H1 (cell line): ENCODE measurements around the gene F2RL2. TPM values are rescaled to one million over a fixed set of nuclear protein-coding genes. Genes with fewer than 3 reads are reported as not detected.

Experiments
- CTCF ChIA-PET: fragments of 300-600 bp; sonication (Branson Sonifier 250); formaldehyde crosslinking; loops from one replicate; lab custom pipeline; 2021; ENCODE audit not compliant: partially characterized antibody; lab: Charles Lee
- POLR2A ChIA-PET: fragments of 300-600 bp; sonication (Branson Sonifier 250); formaldehyde crosslinking; loops from one replicate; lab custom pipeline; 2021; ENCODE audit warnings: inconsistent platforms; ENCODE audit not compliant: partially characterized antibody; lab: Charles Lee
- DNase-seq, 2 experiments: peaks; one replicate each; pipeline versions ENCODE4 v3.0.0 to v3.0.0-alpha.2; 2010 to 2022; ENCODE audit warnings: low spot score in 2 of 2, low read depth in 1 of 2, mixed read lengths in 1 of 2
- FAIRE-seq: peaks from 2 replicates; lab custom pipeline; 2011; peaks lifted over from hg19 to GRCh38; lab: Jason Lieb, UNC
- H2AFZ ChIP-seq: 2 replicates; pipeline ENCODE4 v1.8.1; 2012; ENCODE audit warnings: low read length, inconsistent platforms
- H2AK5ac ChIP-seq: 2 replicates; pipeline ENCODE4 v1.6.1; 2013; ENCODE audit warnings: low read depth, low read length
- H2BK120ac ChIP-seq: replicated peaks from 2 replicates; pipeline ENCODE3; 2013; ENCODE audit warnings: low read depth, low read length, inconsistent platforms
- H2BK12ac ChIP-seq: 2 replicates; pipeline ENCODE4 v1.6.1; 2013; ENCODE audit warnings: low read depth, low read length
- H2BK15ac ChIP-seq: 2 replicates; pipeline ENCODE4 v1.6.1; 2013; ENCODE audit warnings: low read length
- H2BK20ac ChIP-seq: 2 replicates; pipeline ENCODE4 v1.6.1; 2013; ENCODE audit warnings: low read length
- H2BK5ac ChIP-seq: 2 replicates; pipeline ENCODE4 v1.6.1; 2013; ENCODE audit warnings: low read depth, low read length
- H3K14ac ChIP-seq: 2 replicates; pipeline ENCODE4 v1.6.1; 2013; ENCODE audit warnings: inconsistent platforms; ENCODE audit not compliant: insufficient read length
- H3K18ac ChIP-seq: 2 replicates; pipeline ENCODE4 v1.6.1; 2013; ENCODE audit warnings: low read length; ENCODE audit errors: extremely low read depth
- H3K23ac ChIP-seq: 2 replicates; pipeline ENCODE4 v1.6.1; 2013; ENCODE audit warnings: inconsistent platforms; ENCODE audit not compliant: insufficient read length
- H3K23me2 ChIP-seq: 2 replicates; pipeline ENCODE4 v1.6.1; 2013; ENCODE audit warnings: low read depth, low read length
- H3K27ac ChIP-seq: 2 replicates; pipeline ENCODE4 v1.6.1; 2011; ENCODE audit warnings: low read depth, low read length, inconsistent platforms
- H3K27me3 ChIP-seq, 4 experiments: replicated peaks in 1 of 4; 1 replicate in 1 of 4; 2 replicates in 3 of 4; pipeline versions ENCODE4 v1.6.1 to v1.8.1; 2011 to 2013; ENCODE audit warnings: low read length in 3 of 4, mild to moderate bottlenecking in 3 of 4, inconsistent platforms in 2 of 4, mixed read lengths in 2 of 4, moderate library complexity in 1 of 4; ENCODE audit not compliant: control insufficient read depth in 3 of 4, insufficient read depth in 3 of 4; ENCODE audit errors: extremely low read depth in 1 of 4
- H3K36me3 ChIP-seq, 4 experiments: 2 replicates each; pipeline versions ENCODE4 v1.6.1 to v1.8.1; 2011 to 2013; ENCODE audit warnings: mild to moderate bottlenecking in 4 of 4, low read length in 3 of 4, moderate library complexity in 2 of 4, control low read depth in 1 of 4, inconsistent platforms in 1 of 4; ENCODE audit not compliant: insufficient read depth in 4 of 4, control insufficient read depth in 2 of 4
- H3K4ac ChIP-seq: replicated peaks from 2 replicates; pipeline ENCODE3; 2013; ENCODE audit warnings: low read length, low read depth, mixed read lengths, inconsistent platforms; ENCODE audit not compliant: insufficient read length
- H3K4me1 ChIP-seq, 4 experiments: replicated peaks in 1 of 4; 1 replicate in 1 of 4; 2 replicates in 3 of 4; pipeline versions ENCODE4 v1.6.1 to v1.8.1; 2011 to 2013; ENCODE audit warnings: low read length in 3 of 4, inconsistent platforms in 2 of 4, mixed read lengths in 1 of 4; ENCODE audit not compliant: insufficient read depth in 4 of 4, control insufficient read depth in 3 of 4
- H3K4me2 ChIP-seq, 2 experiments: 2 replicates each; pipeline versions ENCODE4 v1.6.1 to v1.8.1; 2011 to 2013; ENCODE audit warnings: low read depth in 2 of 2, low read length in 2 of 2, control low read depth in 1 of 2, inconsistent platforms in 1 of 2, mild to moderate bottlenecking in 1 of 2; ENCODE audit not compliant: insufficient read depth in 1 of 2
- H3K4me3 ChIP-seq, 4 experiments: fragments of 200-600, 300-600 bp in 1 of 4; sonication (generic), shearing (Covaris generic), sonication (Bioruptor Twin) in 1 of 4; 2 replicates each; pipeline versions ENCODE4 v1.5.1 to v1.8.1; 2011 to 2016; ENCODE audit warnings: low read length in 4 of 4, low read depth in 3 of 4, control low read depth in 2 of 4, inconsistent platforms in 2 of 4, mild to moderate bottlenecking in 2 of 4, mixed read lengths in 1 of 4, moderate library complexity in 1 of 4; ENCODE audit not compliant: insufficient read depth in 2 of 4; ENCODE audit errors: extremely low read depth in 1 of 4
- H3K56ac ChIP-seq: replicated peaks from 2 replicates; pipeline ENCODE3; 2013; ENCODE audit warnings: low read depth, mild to moderate bottlenecking, mixed read lengths, low read length, inconsistent platforms; ENCODE audit not compliant: insufficient read length
- H3K79me1 ChIP-seq: 2 replicates; pipeline ENCODE4 v1.6.1; 2013; ENCODE audit warnings: low read depth, low read length, control low read depth
- H3K79me2 ChIP-seq, 2 experiments: 2 replicates each; pipeline versions ENCODE4 v1.6.1 to v1.8.1; 2012 to 2013; ENCODE audit warnings: low read length in 2 of 2, mild to moderate bottlenecking in 2 of 2, inconsistent platforms in 1 of 2; ENCODE audit not compliant: insufficient read depth in 2 of 2, control insufficient read depth in 1 of 2
- H3K9ac ChIP-seq, 4 experiments: replicated peaks in 1 of 4; 1 replicate in 1 of 4; 2 replicates in 3 of 4; pipeline versions ENCODE4 v1.6.1 to v1.8.1; 2011 to 2013; ENCODE audit warnings: low read depth in 3 of 4, low read length in 3 of 4, control low read depth in 2 of 4, mild to moderate bottlenecking in 2 of 4, moderate library complexity in 2 of 4, inconsistent platforms in 1 of 4; ENCODE audit errors: extremely low read depth in 1 of 4
- H3K9me3 ChIP-seq, 2 experiments: 2 replicates each; pipeline versions ENCODE4 v1.6.1 to v1.8.1; 2012 to 2013; ENCODE audit warnings: mild to moderate bottlenecking in 2 of 2, moderate library complexity in 2 of 2, control low read depth in 1 of 2, inconsistent platforms in 1 of 2, low read depth in 1 of 2, low read length in 1 of 2, mixed read lengths in 1 of 2; ENCODE audit not compliant: insufficient read depth in 2 of 2
- H4K20me1 ChIP-seq, 2 experiments: replicated peaks in 1 of 2; 2 replicates each; pipeline versions ENCODE3 to v1.8.1; 2011 to 2013; ENCODE audit warnings: inconsistent platforms in 2 of 2, low read length in 2 of 2, mild to moderate bottlenecking in 1 of 2; ENCODE audit not compliant: insufficient read depth in 2 of 2, control insufficient read depth in 1 of 2
- H4K5ac ChIP-seq: 2 replicates; pipeline ENCODE4 v1.6.1; 2013; ENCODE audit warnings: low read length, low read depth, mixed read lengths, inconsistent platforms; ENCODE audit not compliant: insufficient read length
- H4K8ac ChIP-seq: 2 replicates; pipeline ENCODE4 v1.8.0; 2013; ENCODE audit warnings: mild to moderate bottlenecking, moderate library complexity, low read length, inconsistent platforms; ENCODE audit not compliant: insufficient read depth; ENCODE audit errors: extremely low read depth
- H4K91ac ChIP-seq: replicated peaks from 2 replicates; pipeline ENCODE3; 2013; ENCODE audit warnings: low read length, mixed read lengths, inconsistent platforms; ENCODE audit not compliant: insufficient read length
- CREB1 ChIP-seq: IDR thresholded peaks from 2 replicates; pipeline ENCODE4 v1.6.1; 2012; ENCODE audit warnings: inconsistent platforms
- EGR1 ChIP-seq: IDR thresholded peaks from 2 replicates; pipeline ENCODE4 v1.6.1; 2011; ENCODE audit warnings: low read depth, low read length, borderline replicate concordance
- EP300 ChIP-seq, 2 experiments: IDR thresholded peaks; 1 replicate in 1 of 2; 2 replicates in 1 of 2; pipeline ENCODE4 v1.6.1; 2011 to 2012; ENCODE audit warnings: low read depth in 2 of 2, low read length in 2 of 2, mild to moderate bottlenecking in 2 of 2, borderline replicate concordance in 1 of 2, inconsistent platforms in 1 of 2, moderate library complexity in 1 of 2
- EZH2 ChIP-seq: fragments of 200-600 bp; sonication (generic); IDR thresholded peaks from 2 replicates; pipeline ENCODE4 v1.7.1; 2012; ENCODE audit warnings: low read depth, mild to moderate bottlenecking, moderate library complexity, low read length, inconsistent platforms; ENCODE audit not compliant: severe bottlenecking
- FOSL1 ChIP-seq: IDR thresholded peaks from 2 replicates; pipeline ENCODE4 v1.6.1; 2011; ENCODE audit warnings: mild to moderate bottlenecking, low read depth, low read length, moderate library complexity; ENCODE audit not compliant: insufficient read depth
- GTF2F1 ChIP-seq: IDR thresholded peaks from 2 replicates; pipeline ENCODE4 v1.6.1; 2012; ENCODE audit warnings: low read depth, low read length, improper control_type of control experiment, borderline replicate concordance
- HDAC6 ChIP-seq: IDR thresholded peaks from one replicate; pipeline ENCODE4 v1.7.1; 2012; ENCODE audit warnings: low read depth, mild to moderate bottlenecking, inconsistent platforms, low read length, moderate library complexity
- JUND ChIP-seq: IDR thresholded peaks from 2 replicates; pipeline ENCODE4 v1.6.1; 2011; ENCODE audit warnings: mild to moderate bottlenecking, improper control_type of control experiment, low read length
- MAFK ChIP-seq: IDR thresholded peaks from 2 replicates; pipeline ENCODE4 v1.6.1; 2012; ENCODE audit warnings: low read depth, mild to moderate bottlenecking, improper control_type of control experiment, low read length
- MAX ChIP-seq: IDR thresholded peaks from 2 replicates; pipeline ENCODE4 v1.6.1; 2012; ENCODE audit warnings: inconsistent platforms
- NRF1 ChIP-seq: IDR thresholded peaks from 2 replicates; pipeline ENCODE4 v1.6.1; 2011; ENCODE audit warnings: mild to moderate bottlenecking, low read depth, low read length, improper control_type of control experiment
- SUZ12 ChIP-seq: fragments of 200-600 bp; sonication (generic); IDR thresholded peaks from 2 replicates; pipeline ENCODE4 v1.6.1; 2012; ENCODE audit warnings: mild to moderate bottlenecking, inconsistent platforms, low read length, moderate library complexity, mixed read lengths
- WGBS, 2 experiments: shearing (Covaris generic) in 1 of 2; methylation state at CpG; one replicate each; pipeline versions ENCODE4 v1.1.6 to v1.1.7; 2013 to 2015; ENCODE audit warnings: low lambda C conversion rate in 2 of 2, mixed read lengths in 2 of 2, inconsistent platforms in 1 of 2, low coverage in 1 of 2, missing lambda C conversion rate in 1 of 2; ENCODE audit not compliant: insufficient replicate concordance in 2 of 2, insufficient coverage in 1 of 2, insufficient read length in 1 of 2; ENCODE audit errors: extremely low coverage in 1 of 2, missing lambda C conversion rate in 1 of 2; 5-methylcytosine and 5-hydroxymethylcytosine counted together
- polyA plus RNA-seq, 7 experiments: library from polyadenylated mRNA; depleted of rRNA in 3 of 7; stranded (reverse) in 5 of 7; unstranded in 2 of 7; fragments of >200 nt in 5 of 7; fragments of 200-250 nt in 2 of 7; gene quantifications; 1 replicate in 5 of 7; 2 replicates in 1 of 7; 4 replicates in 1 of 7; pipeline versions ENCODE4 v1.2.1 to v1.2.3, GENCODE V29; 2011 to 2013; ENCODE audit warnings: missing spikeins in 2 of 7, mixed read lengths in 2 of 7
- total RNA-seq: library from RNA; stranded (reverse); fragmentation: NEBNext Ultra II Directional; extraction: Animal tissue kit (Norgen Biotek cat#: 25700); gene quantifications from 2 replicates; pipeline ENCODE4 v1.2.1, GENCODE V29; 2021

Gene F2RL2
- total and polyA plus RNA-seq, 2 of the 8 experiments (the other 6 are each of a cell fraction or from before 2014, with no cell fraction given) = 0.03 to 0.07 TPM

GRCh38 chr5:76608833-76609232 is 14.4 kb downstream of the F2RL2 start:
- H3K4me3 ChIP-seq = no peak overlapping the region
- CTCF ChIA-PET = interaction anchor here (0.9 to 3.4 kb wide), 6 partner anchors 9 to 301 kb away, joined by 3 to 11 read pairs (median 4); no protein-coding TSS in a partner anchor
- H3K9me3 ChIP-seq = no peaks in the 10 kb centered on the region
- H3K27me3 ChIP-seq = no peaks in the 10 kb centered on the region
- H4K20me1 ChIP-seq = no peaks in the 10 kb centered on the region
- no peak for DNase-seq
- H3K27ac ChIP-seq = no peak overlapping the region
- no peak overlapping the region for H3K4me2 ChIP-seq
- H2BK20ac ChIP-seq = no peak overlapping the region
- H2BK5ac ChIP-seq = no peak overlapping the region
- H4K5ac ChIP-seq = no peak overlapping the region
- H3K23ac ChIP-seq = no peak overlapping the region
- H4K91ac ChIP-seq = no peak overlapping the region
- no peaks in the 10 kb centered on the region for H3K23me2 ChIP-seq
- no peak overlapping the region for H2BK15ac ChIP-seq
- H3K14ac ChIP-seq = no peak overlapping the region
- no peak overlapping the region for H3K18ac ChIP-seq
- no peak overlapping the region for H3K56ac ChIP-seq
- no peak for FAIRE-seq
- no peak overlapping the region for H2AK5ac ChIP-seq
- no peak overlapping the region for H3K4ac ChIP-seq
- H3K79me1 ChIP-seq = no peaks in the 10 kb centered on the region
- 88% methylated on average over 4 of the region's 4 CpGs; no CpG with 5 or more reads in 1 of the 2 experiments for WGBS, 2 experiments
- no peaks in the 10 kb centered on the region for H3K79me2 ChIP-seq
- TF ChIP-seq NRF1 = no peak
- no peak for TF ChIP-seq EP300 (IDR thresholded peaks at IDR 0.05; ENCODE audit: borderline replicate concordance in 1 of 2, low read depth in 2 of 2, low read length in 2 of 2)
- no peak for TF ChIP-seq SUZ12
- TF ChIP-seq EZH2 = no peak
- TF ChIP-seq MAX = no peak
- no peak for TF ChIP-seq HDAC6
- no peak for TF ChIP-seq FOSL1
- TF ChIP-seq EGR1 = no peak
- TF ChIP-seq JUND = no peak
- no peak for TF ChIP-seq MAFK
- TF ChIP-seq CREB1 = no peak
- TF ChIP-seq GTF2F1 = no peak
- POLR2A ChIA-PET = interaction anchor here (0.6 kb wide), 1 partner anchor 1216 kb away, joined by 3 read pairs; no protein-coding TSS in a partner anchor
- peaks cover 0 to 4% (median 2%) of the 10 kb centered on the region in 4 experiments; a peak in 3 of 7 replicates for H3K4me1 ChIP-seq
- no peak overlapping the region for H2AFZ ChIP-seq
- H2BK12ac ChIP-seq = no peak overlapping the region
- no peak overlapping the region for H3K9ac ChIP-seq
- no peak overlapping the region for H4K8ac ChIP-seq
- H3K36me3 ChIP-seq = peaks cover 0 to 3% (median 0%) of the 10 kb centered on the region in 4 experiments; a peak in 2 of 8 replicates
- no peak overlapping the region for H2BK120ac ChIP-seq
